Sigmoid colon (tissue), 4 donors: ENCODE data around the gene S100P.

Experiments
- EP300 ChIP-seq, 4 donors: sonication (generic); formaldehyde crosslinking; IDR thresholded peaks; one replicate each; pipeline ENCODE4 v1.6.1; 2017; ENCODE audit warnings: antibody characterized with exemption in 4 of 4
- TF ChIP-seq, protein P1 (sequence below), 4 experiments: fragments of 450-650 bp in 3 of 4; fragments of 200-600 bp in 1 of 4; IDR thresholded peaks; one replicate each; pipeline ENCODE4 v1.5.1; 2016 to 2019; ENCODE audit warnings: antibody characterized with exemption in 4 of 4, mild to moderate bottlenecking in 3 of 4, moderate library complexity in 2 of 4

DNA sequence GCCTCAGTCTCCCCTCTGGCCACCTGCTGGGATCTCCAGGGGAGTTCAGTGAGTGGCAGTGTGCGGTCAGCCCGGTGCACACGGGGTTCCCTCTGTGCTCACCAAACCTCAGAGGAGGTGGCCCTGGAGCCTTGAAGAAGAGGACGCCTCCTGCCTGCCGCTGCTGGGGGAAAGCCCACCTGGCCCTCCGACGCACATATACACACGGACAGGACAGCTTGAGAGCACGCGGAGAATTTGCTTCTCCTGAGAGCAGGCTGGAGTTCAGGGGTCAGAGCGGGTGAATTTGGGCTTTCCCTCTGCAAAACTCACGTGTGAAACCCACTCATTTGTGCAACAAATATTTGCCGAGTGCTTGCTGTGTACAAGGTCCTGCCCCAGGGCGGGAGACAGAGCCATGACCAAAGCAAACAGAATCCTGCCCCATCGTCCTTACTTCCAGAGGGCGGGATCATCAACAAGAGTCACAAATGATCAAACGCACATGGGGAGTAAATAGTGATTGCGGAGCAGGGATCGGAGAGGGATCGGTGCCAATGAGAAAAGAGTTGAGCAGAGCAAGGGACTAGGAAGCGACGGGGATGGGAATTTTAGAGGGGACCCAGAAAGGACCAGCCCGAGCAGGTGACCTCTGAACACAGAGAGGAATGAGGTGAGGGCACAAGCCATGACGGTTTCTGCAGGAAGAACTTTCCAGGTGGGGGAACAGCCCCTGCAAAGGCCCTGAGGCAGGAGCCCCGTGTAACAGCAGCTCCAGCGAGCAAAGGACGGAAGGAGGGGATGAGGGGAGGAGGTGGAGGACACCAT, 39.9 kb downstream of the S100P start:
- TF ChIP-seq, protein P1, sequence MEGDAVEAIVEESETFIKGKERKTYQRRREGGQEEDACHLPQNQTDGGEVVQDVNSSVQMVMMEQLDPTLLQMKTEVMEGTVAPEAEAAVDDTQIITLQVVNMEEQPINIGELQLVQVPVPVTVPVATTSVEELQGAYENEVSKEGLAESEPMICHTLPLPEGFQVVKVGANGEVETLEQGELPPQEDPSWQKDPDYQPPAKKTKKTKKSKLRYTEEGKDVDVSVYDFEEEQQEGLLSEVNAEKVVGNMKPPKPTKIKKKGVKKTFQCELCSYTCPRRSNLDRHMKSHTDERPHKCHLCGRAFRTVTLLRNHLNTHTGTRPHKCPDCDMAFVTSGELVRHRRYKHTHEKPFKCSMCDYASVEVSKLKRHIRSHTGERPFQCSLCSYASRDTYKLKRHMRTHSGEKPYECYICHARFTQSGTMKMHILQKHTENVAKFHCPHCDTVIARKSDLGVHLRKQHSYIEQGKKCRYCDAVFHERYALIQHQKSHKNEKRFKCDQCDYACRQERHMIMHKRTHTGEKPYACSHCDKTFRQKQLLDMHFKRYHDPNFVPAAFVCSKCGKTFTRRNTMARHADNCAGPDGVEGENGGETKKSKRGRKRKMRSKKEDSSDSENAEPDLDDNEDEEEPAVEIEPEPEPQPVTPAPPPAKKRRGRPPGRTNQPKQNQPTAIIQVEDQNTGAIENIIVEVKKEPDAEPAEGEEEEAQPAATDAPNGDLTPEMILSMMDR (IDR thresholded peaks at IDR 0.05) = no peak
- no peak for TF ChIP-seq EP300 (IDR thresholded peaks at IDR 0.05)
